GM18858 (cell line): ENCODE measurements around the gene CACNB3.
"Not testable (repeated sequence)": the region's sequence is repeated elsewhere in the genome, so short reads cannot be mapped to it uniquely, and the experiment has no call there.

Experiments used
- ATAC-seq: cut with Tn5 transposase; IDR thresholded peaks from one replicate; pipeline ENCODE4 v1.9.1; 2021; ENCODE audit not compliant: unreplicated experiment

CACNB3 gene

GRCh38 chr12:48816143-48816854, 2.0 kb upstream of the CACNB3 start:
- ATAC-seq, result no peak

- ATAC-seq, result no peak
Measured at GRCh38 chr12:48818831-48819590, 715 bp downstream of the CACNB3 start.

- ATAC-seq, result no peak
Measured at GRCh38 chr12:48819986-48820725, 1.9 kb downstream of the CACNB3 start.

GRCh38 chr12:48822139-48822538, 3.8 kb downstream of the CACNB3 start:
- no peak for ATAC-seq

- ATAC-seq, result no peak
Measured at GRCh38 chr12:48822711-48823110, 4.4 kb downstream of the CACNB3 start.

GRCh38 chr12:48823281-48823680, 5.0 kb downstream of the CACNB3 start:
- ATAC-seq, result no peak

GRCh38 chr12:48824112-48824511, 5.8 kb downstream of the CACNB3 start:
- ATAC-seq, result no peak

- ATAC-seq, result no peak
Measured at GRCh38 chr12:48824905-48825304, 6.6 kb downstream of the CACNB3 start.

GRCh38 chr12:48826209-48826855, 8.0 kb downstream of the CACNB3 start:
- ATAC-seq, result no peak

- no peak for ATAC-seq
Measured at GRCh38 chr12:48827026-48827425, 8.7 kb downstream of the CACNB3 start.

GRCh38 chr12:48827513-48828096, 9.3 kb downstream of the CACNB3 start:
- no peak for ATAC-seq

- ATAC-seq, result no peak
Measured at GRCh38 chr12:48828293-48828692, 10.0 kb downstream of the CACNB3 start.

- ATAC-seq, result no peak
Measured at GRCh38 chr12:48828841-48829575, 10.7 kb downstream of the CACNB3 start.

GRCh38 chr12:48831257-48831656, 13.0 kb downstream of the CACNB3 start:
- no peak for ATAC-seq

GRCh38 chr12:48832321-48833060, 14.2 kb downstream of the CACNB3 start:
- no peak for ATAC-seq

- no peak for ATAC-seq
Measured at GRCh38 chr12:48838048-48838447, 19.8 kb downstream of the CACNB3 start.

- not testable (repeated sequence) for ATAC-seq
Measured at GRCh38 chr12:48842021-48842420, 23.7 kb downstream of the CACNB3 start.

- peak; percentile 74 for ATAC-seq
Measured at GRCh38 chr12:48851883-48852733, 33.8 kb downstream of the CACNB3 start, which contains the start of gene DDX23. Gene DDX23, minus strand, starts transcription at chr12:48852163. Its CDS starts 6,381 bp downstream, at chr12:48845782.
